Stimulated activated CD4-positive, alpha-beta T cell treated with anti-CD3 and anti-CD28 coated beads, TNF-alpha, amount 100 ng/mL, for 24 hours (primary cell): ENCODE measurements around the gene CLCN2.

Source experiments
- DNase-seq, 3 experiments: peaks; one replicate each; pipeline ENCODE4 v3.0.0-alpha.2; 2020; ENCODE audit warnings: low read depth in 3 of 3

Gene CLCN2

GRCh38 chr3:184296616-184297015, 64.8 kb downstream of the CLCN2 start:
- DNase-seq, result no peak
